C1 segment of cervical spinal cord (tissue), 14 donors: ENCODE measurements around the gene RELL1.

Experiments
- DNase-seq, 14 donors: peaks; one replicate each; lab custom pipeline; 2025; lab: John Stamatoyannopoulos, UW

RELL1 gene, protein sequence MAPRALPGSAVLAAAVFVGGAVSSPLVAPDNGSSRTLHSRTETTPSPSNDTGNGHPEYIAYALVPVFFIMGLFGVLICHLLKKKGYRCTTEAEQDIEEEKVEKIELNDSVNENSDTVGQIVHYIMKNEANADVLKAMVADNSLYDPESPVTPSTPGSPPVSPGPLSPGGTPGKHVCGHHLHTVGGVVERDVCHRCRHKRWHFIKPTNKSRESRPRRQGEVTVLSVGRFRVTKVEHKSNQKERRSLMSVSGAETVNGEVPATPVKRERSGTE

GRCh38 chr4:37686373-37687193, at the start of gene RELL1:
Gene RELL1 (minus strand): TSS chr4:37686376. CDS start chr4:37686287, 89 bp downstream.
- DNase-seq, result peak; percentile 92 to 100 (median 100)

- no peak for DNase-seq
These were observed 49.4 kb upstream of the RELL1 start for GRCh38 chr4:37735578-37735977.

GRCh38 chr4:37734989-37735388, 48.8 kb upstream of the RELL1 start:
- DNase-seq, result no peak

GRCh38 chr4:37733240-37733867, 47.2 kb upstream of the RELL1 start:
- no peak for DNase-seq

- DNase-seq, result no peak
These were observed 46.5 kb upstream of the RELL1 start for GRCh38 chr4:37732526-37733186.

- DNase-seq, result no peak
These were observed 43.5 kb upstream of the RELL1 start for GRCh38 chr4:37729649-37730004.

DNA sequence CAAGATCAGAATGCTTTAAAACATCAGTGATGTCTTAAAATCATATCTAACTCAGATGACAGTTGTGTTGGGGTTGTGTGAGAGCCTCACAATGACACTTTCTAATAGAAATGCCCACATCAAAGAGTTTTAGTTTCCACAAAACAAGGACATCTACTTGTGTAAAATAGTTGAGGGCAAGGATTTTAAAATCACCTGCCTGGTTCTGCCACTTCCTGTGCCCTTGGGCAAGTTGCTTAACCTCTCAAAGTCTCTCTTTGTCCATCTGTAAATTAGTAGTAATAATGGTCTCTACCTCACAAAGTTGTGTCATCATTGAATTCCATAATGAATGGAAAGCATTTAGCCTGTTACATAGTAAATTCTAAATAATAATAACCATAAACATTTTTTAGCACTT, 41.9 kb upstream of the RELL1 start:
- DNase-seq, result no peak

DNA sequence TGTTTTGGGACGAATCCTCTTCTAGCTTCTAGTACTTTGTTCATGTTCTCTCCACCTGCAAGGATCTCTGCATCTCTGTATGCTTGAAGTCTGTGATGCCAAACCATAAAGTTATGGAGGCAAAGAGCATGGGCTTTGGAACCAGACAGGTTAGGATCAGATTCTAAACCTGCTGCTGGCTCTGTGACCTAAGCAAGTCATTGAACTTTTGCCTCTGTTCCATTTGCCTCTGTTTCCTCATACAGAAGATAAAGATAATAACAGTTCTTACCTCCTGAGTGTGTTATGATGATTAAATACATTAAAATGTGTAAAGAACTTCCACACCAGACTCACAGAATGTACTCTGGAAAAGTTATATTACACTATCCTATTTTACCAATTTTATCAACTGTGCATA, 41.5 kb upstream of the RELL1 start:
- DNase-seq, result no peak

DNA sequence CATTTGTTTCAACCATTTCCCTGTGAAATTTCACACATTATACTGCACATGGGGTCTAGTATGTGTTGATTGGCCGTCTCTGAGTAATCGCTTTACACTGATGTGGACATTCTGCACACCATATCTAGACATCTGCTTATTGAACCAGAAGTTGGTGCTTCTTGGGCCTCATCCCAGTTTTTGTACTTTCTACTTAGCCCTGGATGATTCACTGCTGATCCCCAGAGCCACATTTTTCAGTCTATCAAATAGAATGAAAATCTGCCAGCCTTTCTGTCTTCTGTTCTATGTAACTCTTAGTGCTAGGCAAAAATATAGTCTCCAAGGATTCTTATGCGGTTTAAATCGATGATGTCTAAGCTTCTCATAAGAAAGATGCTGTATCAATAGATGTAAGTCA, 40.5 kb upstream of the RELL1 start:
- DNase-seq, result no peak

- DNase-seq, result no peak
These were observed 39.5 kb upstream of the RELL1 start for GRCh38 chr4:37725718-37726117.

- DNase-seq, result no peak
These were observed 36.9 kb upstream of the RELL1 start for GRCh38 chr4:37723067-37723466.

- DNase-seq, result no peak
These were observed 35.9 kb upstream of the RELL1 start for GRCh38 chr4:37721995-37722638.

DNA sequence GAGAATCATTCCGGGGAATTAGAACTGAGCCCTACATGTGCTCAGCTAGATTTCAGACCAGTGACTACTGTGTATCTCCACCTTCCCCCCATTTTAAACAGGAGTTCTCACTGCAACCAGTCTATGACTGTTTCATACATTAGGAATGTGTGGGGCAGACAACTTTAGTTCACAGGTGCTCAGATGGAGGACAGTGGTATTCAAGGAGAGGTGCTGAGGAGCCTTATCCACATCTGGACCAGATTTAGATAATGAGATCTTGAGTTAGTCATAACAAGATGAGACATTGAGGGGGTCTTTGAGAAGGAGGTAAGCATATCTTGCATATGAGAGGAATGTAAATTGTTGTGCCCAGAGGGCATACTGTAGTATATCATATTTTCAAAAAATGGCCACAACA, 32.8 kb upstream of the RELL1 start:
- no peak for DNase-seq

DNA sequence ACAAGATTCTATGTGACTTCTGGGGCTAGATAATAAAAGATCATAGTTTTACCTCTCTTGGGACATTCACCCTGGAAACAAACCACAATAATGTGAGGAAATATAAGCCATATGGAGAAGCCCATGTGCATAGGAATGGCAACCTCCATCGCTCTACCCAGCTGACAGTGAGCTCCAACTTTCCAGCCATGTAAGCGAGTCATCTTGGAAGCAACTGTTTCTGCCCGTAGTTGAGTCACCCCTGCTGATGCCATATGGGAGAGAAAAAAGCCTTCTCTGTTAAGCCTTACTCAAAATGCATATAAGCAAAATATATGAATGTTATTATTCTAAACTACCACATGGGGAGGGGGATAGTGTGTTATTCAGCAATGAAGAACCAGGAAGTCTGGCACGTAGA, 31.4 kb upstream of the RELL1 start:
- DNase-seq, result peak in 1 of 14 donors; percentile 12

DNA sequence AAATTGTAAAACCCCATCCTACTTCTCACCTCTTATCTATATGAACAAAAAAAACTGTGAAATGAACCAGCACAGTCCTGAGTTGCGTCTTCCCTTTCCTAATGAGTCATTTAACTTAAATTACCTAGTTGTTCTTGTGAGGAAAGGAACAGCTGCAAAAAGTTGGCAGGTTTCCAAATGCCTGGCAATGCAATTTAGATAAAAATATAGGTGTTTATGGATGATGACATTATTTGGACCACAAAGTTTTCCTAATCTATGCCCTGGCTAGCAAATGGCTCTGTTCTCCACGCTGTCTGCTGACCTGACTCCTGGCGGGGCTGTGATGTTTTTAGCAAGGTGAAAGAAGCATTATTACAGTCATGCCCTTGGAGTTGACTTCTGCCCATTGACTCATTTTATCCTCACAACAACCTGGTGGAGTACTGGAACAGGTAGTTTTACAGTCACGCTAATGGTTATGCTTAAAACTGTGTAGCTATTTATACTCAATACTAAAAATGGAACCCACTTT, 29.8 kb upstream of the RELL1 start:
- no peak for DNase-seq

DNA sequence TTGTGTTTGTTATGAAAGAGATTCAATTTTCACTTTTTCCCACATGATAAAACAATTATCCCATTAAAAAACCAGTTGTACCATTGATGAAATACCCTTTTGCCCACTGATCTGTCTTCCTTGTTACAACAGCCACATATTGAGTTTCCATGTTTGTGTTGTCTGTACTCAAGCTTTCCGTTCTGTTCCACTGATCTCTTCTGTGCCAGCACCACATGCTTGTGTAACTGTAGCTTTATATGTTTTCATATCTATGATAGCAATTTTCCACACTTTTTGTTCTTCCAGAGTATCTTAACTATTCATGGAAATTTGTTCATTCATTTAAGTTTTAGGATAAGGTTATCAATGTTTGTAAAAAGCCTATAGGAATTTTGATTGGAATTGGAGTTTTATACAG, 24.3 kb upstream of the RELL1 start:
- no peak for DNase-seq

GRCh38 chr4:37706032-37706431, 19.9 kb upstream of the RELL1 start:
- DNase-seq, result no peak

GRCh38 chr4:37705571-37705970, 19.4 kb upstream of the RELL1 start:
- DNase-seq, result no peak

- no peak for DNase-seq
These were observed 13.8 kb upstream of the RELL1 start for GRCh38 chr4:37699868-37700481.

GRCh38 chr4:37697566-37697965, 11.4 kb upstream of the RELL1 start:
- DNase-seq, result no peak
